Mucosa of descending colon (tissue), 3 donors: ENCODE measurements around the gene LCNL1. TPM values are rescaled to one million over a fixed set of nuclear protein-coding genes. Genes with fewer than 3 reads are reported as not detected.

ENCODE experiments used
- ATAC-seq: fragments of 200-7000 bp; cut with Tn5 transposase; one replicate; pipeline ENCODE4 v1.9.1; 2020; ENCODE audit warnings: mild to moderate bottlenecking, moderate library complexity
- DNase-seq, 3 donors: peaks; one replicate each; pipeline ENCODE4 v3.0.0-alpha.2; 2020
- H3K36me3 ChIP-seq: fragments of 200-600 bp; one replicate; pipeline ENCODE4 v1.8.0; 2021; ENCODE audit warnings: low read depth, mild to moderate bottlenecking
- H3K4me1 ChIP-seq: fragments of 200-600 bp; one replicate; pipeline ENCODE4 v1.8.0; 2021; ENCODE audit warnings: low read depth, mild to moderate bottlenecking
- H3K4me3 ChIP-seq: fragments of 200-600 bp; one replicate; pipeline ENCODE4 v1.8.0; 2021; ENCODE audit warnings: mild to moderate bottlenecking
- H3K9me3 ChIP-seq: fragments of 200-600 bp; one replicate; pipeline ENCODE4 v1.8.0; 2021; ENCODE audit warnings: mild to moderate bottlenecking
- intact Hi-C, 2 donors: fragments of 100-400 bp; cut with DNase I in 1 of 2; cut with micrococcal nuclease in 1 of 2; formaldehyde crosslinking; loops; one replicate each; pipeline versions ENCODE4 v1.11.0 to v1.11.1; 2022; cut with DNase I, micrococcal nuclease
- total RNA-seq, 3 donors: library from RNA; stranded (reverse); fragmentation: NEBNext Ultra II Directional in 2 of 3; extraction: Animal tissue kit (Norgen Biotek cat#: 25700) in 2 of 3; gene quantifications; one replicate each; pipeline versions ENCODE4 v1.2.1 to v1.2.4, GENCODE V29; 2021 to 2023
- TF ChIP-seq, protein P1 (sequence below): fragments of 200-600 bp; IDR thresholded peaks from one replicate; pipeline ENCODE4 v1.8.0; 2022; ENCODE audit warnings: antibody characterized with exemption, mild to moderate bottlenecking
- donor health status: DM: no; HTN: no; CAD: no; lungs with moderate emphysema.
- donor health status: DM: no; HTN: no; CAD: no.
- donor health status: DM: no; HTN: yes; CAD: no.

Gene LCNL1
- total RNA-seq, 3 donors from 2014 or later = 0.17 to 0.76 TPM; not detected in 1

DNA sequence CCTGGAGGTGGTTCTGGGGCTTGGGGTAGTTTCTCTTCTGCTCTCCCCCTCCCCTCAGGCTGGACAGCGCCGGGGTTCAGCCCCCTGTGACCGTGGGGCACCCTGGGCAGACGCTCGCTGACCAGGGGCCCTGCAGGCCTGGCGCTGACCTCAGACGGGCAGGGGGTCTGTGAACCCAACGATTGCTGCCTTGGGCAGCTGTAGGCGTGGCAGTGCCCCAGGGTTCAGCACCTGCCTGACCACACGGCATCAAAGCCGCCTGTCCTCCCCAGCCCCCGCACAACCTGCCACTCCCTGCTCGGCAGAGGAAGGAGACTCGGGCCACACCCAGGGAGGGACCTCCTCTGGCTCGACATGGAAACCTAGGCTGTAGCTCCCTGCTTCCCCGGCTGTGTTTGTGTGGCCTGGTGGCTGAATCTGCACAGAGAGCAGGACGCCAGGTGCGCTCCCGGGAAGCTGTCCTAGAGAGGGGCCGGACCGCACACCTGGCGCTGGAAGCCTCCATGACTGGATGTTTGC lies 18.6 kb upstream of the LCNL1 start:
- ATAC-seq = peak; percentile 92
- Histone ChIP-seq H3K9me3 (no peaks in the 10 kb centered on the region), H3K4me3 (no peak overlapping the region), H3K4me1 (peaks cover 9% of the 10 kb centered on the region), H3K36me3 (no peaks in the 10 kb centered on the region)
- intact Hi-C loops = no loop called here
- peak; percentile 81 to 88 (median 87) for DNase-seq
- TF ChIP-seq, protein P1, sequence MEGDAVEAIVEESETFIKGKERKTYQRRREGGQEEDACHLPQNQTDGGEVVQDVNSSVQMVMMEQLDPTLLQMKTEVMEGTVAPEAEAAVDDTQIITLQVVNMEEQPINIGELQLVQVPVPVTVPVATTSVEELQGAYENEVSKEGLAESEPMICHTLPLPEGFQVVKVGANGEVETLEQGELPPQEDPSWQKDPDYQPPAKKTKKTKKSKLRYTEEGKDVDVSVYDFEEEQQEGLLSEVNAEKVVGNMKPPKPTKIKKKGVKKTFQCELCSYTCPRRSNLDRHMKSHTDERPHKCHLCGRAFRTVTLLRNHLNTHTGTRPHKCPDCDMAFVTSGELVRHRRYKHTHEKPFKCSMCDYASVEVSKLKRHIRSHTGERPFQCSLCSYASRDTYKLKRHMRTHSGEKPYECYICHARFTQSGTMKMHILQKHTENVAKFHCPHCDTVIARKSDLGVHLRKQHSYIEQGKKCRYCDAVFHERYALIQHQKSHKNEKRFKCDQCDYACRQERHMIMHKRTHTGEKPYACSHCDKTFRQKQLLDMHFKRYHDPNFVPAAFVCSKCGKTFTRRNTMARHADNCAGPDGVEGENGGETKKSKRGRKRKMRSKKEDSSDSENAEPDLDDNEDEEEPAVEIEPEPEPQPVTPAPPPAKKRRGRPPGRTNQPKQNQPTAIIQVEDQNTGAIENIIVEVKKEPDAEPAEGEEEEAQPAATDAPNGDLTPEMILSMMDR = no peak

- DNase-seq (no peak), ATAC-seq (no peak)
- intact Hi-C loops = no loop called here
- TF ChIP-seq, protein P1 = no peak
- H3K9me3 ChIP-seq = no peaks in the 10 kb centered on the region
- peaks cover 9% of the 10 kb centered on the region for H3K4me1 ChIP-seq
- H3K4me3 ChIP-seq = no peak overlapping the region
- no peaks in the 10 kb centered on the region for H3K36me3 ChIP-seq
Observed at GRCh38 chr9:136964833-136965422, 17.9 kb upstream of the LCNL1 start.

DNA sequence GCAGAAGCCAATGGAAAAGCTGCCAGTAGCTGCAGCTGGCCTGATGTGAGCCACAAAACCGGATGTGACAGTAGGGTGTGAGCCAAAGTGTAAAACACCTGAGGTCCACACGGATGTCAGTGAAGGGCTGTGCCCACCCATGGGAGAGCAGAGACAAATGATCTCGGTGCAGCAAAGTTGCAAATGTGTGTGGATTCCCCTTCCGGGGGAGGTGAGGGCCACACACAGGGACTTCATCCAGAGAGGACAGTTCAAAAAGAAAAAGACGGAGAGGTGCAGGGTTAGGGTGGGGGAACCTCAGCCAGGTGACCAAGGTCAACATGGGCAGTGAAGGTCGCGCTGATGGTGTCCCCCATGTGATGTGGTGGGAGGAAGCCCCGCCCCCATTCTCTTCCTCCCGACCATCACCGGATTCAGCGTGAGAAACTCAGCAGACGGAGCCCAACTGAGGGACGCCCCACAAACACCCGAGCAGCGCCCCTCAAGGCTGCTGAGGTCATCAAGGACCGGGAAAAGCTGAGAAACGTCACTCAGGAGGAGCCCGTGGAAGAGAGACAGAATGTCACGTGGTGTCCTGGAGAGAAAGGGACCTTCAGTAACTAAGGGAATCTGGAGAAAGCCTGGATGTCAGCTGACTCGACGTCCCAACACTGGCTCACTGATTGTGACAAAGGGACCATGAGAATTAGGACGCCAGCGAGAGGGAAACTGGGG lies 16.9 kb upstream of the LCNL1 start:
- no peak for DNase-seq

GRCh38 chr9:136968333-136969127 lies 14.3 kb upstream of the LCNL1 start:
- no peak overlapping the region for H3K4me3 ChIP-seq
- DNase-seq (no peak), ATAC-seq (no peak)
- intact Hi-C loops = no loop called here
- H3K9me3 ChIP-seq = no peaks in the 10 kb centered on the region
- TF ChIP-seq, protein P1 = no peak
- H3K36me3 ChIP-seq = no peaks in the 10 kb centered on the region
- peaks cover 9% of the 10 kb centered on the region for H3K4me1 ChIP-seq

More for the DNA sequence above, 16.9 kb upstream of the LCNL1 start:
- Histone ChIP-seq H3K4me3 (no peak overlapping the region), H3K4me1 (peaks cover 9% of the 10 kb centered on the region), H3K36me3 (no peaks in the 10 kb centered on the region), H3K9me3 (no peaks in the 10 kb centered on the region)
- TF ChIP-seq, protein P1 = no peak
- intact Hi-C loops = no loop called here
- ATAC-seq = no peak

DNA sequence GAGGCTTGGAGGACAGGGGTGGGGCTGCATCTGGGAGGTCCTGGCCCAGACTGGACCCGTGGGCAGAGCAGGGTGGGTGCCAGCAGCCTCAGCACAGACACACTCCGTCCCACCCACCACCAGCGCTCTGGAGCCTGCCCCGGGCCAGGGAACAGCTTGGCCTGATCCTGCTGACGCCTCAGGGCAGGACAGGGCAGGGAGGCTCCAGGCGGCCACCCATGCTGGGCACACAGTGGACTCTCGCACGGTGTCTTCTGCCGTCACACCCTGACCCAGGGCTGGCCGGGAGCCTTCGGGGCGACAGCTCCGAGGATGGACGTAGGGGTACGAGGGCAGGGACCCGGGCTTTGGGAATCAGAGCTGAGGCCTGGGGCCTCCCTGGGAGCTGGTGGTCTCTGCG lies 13.6 kb upstream of the LCNL1 start:
- Histone ChIP-seq H3K9me3 (no peaks in the 10 kb centered on the region), H3K36me3 (no peaks in the 10 kb centered on the region), H3K4me1 (peaks cover 5% of the 10 kb centered on the region), H3K4me3 (no peak overlapping the region)
- TF ChIP-seq, protein P1 = no peak
- intact Hi-C loops = no loop called here
- ATAC-seq (no peak), DNase-seq (no peak)
